Measurements from ENCODE around the gene HIVEP3. TPM values are rescaled to one million over a fixed set of nuclear protein-coding genes. Genes with fewer than 3 reads are reported as not detected.
A peak's percentile ranks its signal among the peaks of the same experiment; 100 is the strongest.

The HIVEP3 gene
- total RNA-seq, 2 donors from 2014 or later: 0.13 to 0.99 TPM

DNA sequence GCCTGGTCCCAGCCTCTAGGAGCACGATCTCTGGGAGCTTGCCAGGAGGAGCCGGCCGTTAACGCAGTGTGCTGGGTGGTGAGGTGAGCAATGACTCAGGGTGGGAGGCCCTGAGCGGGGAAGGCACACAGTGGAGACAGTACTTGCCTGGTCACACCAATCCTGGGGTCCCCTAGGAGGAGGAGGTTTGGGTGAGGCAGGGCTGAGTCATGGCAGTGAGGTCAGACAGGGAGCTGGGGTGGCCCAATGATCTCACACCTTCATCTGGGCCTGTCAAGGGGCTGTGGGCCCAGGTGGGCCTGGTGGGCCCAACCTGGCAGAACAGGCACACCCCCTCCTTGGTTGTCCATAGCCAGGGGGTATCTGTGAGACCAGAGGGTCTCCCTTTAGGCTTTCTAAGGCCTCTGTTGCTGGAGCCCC, 425.6 kb downstream of the HIVEP3 start:
- 93 to 100% methylated on average over 1 to 5 of the region's 5 CpGs for WGBS, 2 experiments (ENCODE audit: insufficient coverage in 1 of 2, insufficient read length in 1 of 2)
- H3K4me1 ChIP-seq (ENCODE audit: control insufficient read depth, insufficient read depth, low read length): peaks cover 8% of the 10 kb centered on the region
- DNase-seq: no peak
- no peaks in the 10 kb centered on the region for H3K9me3 ChIP-seq (ENCODE audit: control insufficient read depth, low read length)
- TF ChIP-seq, protein P1, sequence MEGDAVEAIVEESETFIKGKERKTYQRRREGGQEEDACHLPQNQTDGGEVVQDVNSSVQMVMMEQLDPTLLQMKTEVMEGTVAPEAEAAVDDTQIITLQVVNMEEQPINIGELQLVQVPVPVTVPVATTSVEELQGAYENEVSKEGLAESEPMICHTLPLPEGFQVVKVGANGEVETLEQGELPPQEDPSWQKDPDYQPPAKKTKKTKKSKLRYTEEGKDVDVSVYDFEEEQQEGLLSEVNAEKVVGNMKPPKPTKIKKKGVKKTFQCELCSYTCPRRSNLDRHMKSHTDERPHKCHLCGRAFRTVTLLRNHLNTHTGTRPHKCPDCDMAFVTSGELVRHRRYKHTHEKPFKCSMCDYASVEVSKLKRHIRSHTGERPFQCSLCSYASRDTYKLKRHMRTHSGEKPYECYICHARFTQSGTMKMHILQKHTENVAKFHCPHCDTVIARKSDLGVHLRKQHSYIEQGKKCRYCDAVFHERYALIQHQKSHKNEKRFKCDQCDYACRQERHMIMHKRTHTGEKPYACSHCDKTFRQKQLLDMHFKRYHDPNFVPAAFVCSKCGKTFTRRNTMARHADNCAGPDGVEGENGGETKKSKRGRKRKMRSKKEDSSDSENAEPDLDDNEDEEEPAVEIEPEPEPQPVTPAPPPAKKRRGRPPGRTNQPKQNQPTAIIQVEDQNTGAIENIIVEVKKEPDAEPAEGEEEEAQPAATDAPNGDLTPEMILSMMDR (conservative IDR thresholded peaks at IDR 0.05): no peak
- H3K4me3 Mint-ChIP-seq: no peak overlapping the region
- H3K4me1 Mint-ChIP-seq: peaks cover 9% of the 10 kb centered on the region
- no peaks in the 10 kb centered on the region for H3K36me3 Mint-ChIP-seq (ENCODE audit: low read depth)
- no peaks in the 10 kb centered on the region for H3K9me3 Mint-ChIP-seq
- no peak overlapping the region for H3K27ac ChIP-seq (ENCODE audit: low read depth, low read length)
- H3K9ac ChIP-seq (ENCODE audit: extremely low read depth, low read length, poor library complexity, severe bottlenecking): no peak overlapping the region
- H3K27me3 ChIP-seq (ENCODE audit: control insufficient read depth, insufficient read depth, low read length, poor library complexity, severe bottlenecking): no peaks in the 10 kb centered on the region
- H3K36me3 ChIP-seq (ENCODE audit: control insufficient read depth, insufficient read depth, low read length): no peaks in the 10 kb centered on the region
- H3K27me3 Mint-ChIP-seq (ENCODE audit: insufficient read depth): peaks cover 14% of the 10 kb centered on the region
- H3K27ac Mint-ChIP-seq: no peak overlapping the region
- no peak overlapping the region for H3K4me3 ChIP-seq (ENCODE audit: low read length)

DNA sequence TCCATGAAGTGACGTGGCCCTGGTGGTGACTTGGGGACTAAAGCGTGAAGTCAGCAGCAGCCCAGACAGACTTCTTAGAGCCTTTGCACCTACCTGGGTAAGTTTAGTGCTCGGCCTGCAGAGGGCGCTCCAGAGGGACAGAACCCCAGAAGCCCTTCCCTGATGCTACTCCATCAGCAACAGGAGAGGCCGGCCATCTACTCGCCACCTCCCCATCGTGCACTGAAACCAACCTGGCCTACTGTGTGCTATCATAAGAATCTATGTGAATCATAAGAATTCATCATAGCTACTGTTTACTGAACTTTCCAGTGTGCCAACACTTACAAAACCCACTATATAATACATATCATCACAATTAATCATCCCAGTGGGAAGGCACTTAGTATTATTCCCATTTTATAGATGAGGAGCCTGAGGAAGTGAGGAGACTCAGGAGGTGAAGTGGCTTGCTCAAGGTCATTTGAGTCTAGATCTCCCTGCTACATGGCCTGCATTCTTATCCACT, 426.3 kb downstream of the HIVEP3 start:
- H3K27me3 ChIP-seq (ENCODE audit: control insufficient read depth, insufficient read depth, low read length, poor library complexity, severe bottlenecking): no peaks in the 10 kb centered on the region
- H3K9me3 ChIP-seq (ENCODE audit: control insufficient read depth, low read length): no peaks in the 10 kb centered on the region
- Mint-ChIP-seq H3K9me3 (no peaks in the 10 kb centered on the region), H3K36me3 (ENCODE audit: low read depth) (no peaks in the 10 kb centered on the region), H3K27me3 (ENCODE audit: insufficient read depth) (peaks cover 14% of the 10 kb centered on the region), H3K4me1 (peaks cover 13% of the 10 kb centered on the region), H3K4me3 (no peak overlapping the region), H3K27ac (no peak overlapping the region)
- 76 to 77% methylated on average over 5 to 7 of the region's 7 CpGs for WGBS, 2 experiments (ENCODE audit: insufficient coverage in 1 of 2, insufficient read length in 1 of 2)
- TF ChIP-seq, protein P1 (conservative IDR thresholded peaks at IDR 0.05): peak; percentile 88
- H3K9ac ChIP-seq (ENCODE audit: extremely low read depth, low read length, poor library complexity, severe bottlenecking): no peak overlapping the region
- H3K27ac ChIP-seq (ENCODE audit: low read depth, low read length): no peak overlapping the region
- H3K36me3 ChIP-seq (ENCODE audit: control insufficient read depth, insufficient read depth, low read length): no peaks in the 10 kb centered on the region
- peak; percentile 89 for DNase-seq
- no peak overlapping the region for H3K4me3 ChIP-seq (ENCODE audit: low read length)
- H3K4me1 ChIP-seq (ENCODE audit: control insufficient read depth, insufficient read depth, low read length): peaks cover 8% of the 10 kb centered on the region

DNA sequence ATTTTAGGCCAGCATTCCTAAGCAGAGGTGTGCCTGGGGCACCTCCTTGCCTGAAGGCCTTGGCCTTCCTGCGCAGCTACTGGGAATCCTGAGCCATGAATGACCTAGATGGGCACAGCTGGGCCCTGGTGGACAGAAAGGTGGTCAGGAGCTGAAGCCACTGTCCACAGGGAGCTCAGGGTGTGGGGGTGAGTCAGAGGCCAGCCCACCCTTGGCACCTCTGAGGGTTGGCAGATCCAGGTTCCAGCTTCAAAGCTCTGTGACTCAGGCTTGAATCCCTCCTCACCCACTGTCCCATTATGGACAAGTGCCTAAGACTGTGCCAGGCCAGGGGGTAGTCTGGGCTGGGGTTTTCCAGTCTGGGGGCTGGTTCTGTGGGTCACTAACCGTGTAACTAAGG, 427.8 kb downstream of the HIVEP3 start:
- TF ChIP-seq, protein P1 (conservative IDR thresholded peaks at IDR 0.05): no peak
- Mint-ChIP-seq H3K27ac (no peak overlapping the region), H3K4me3 (no peak overlapping the region), H3K9me3 (no peaks in the 10 kb centered on the region), H3K4me1 (peaks cover 24% of the 10 kb centered on the region), H3K27me3 (ENCODE audit: insufficient read depth) (peaks cover 12% of the 10 kb centered on the region), H3K36me3 (ENCODE audit: low read depth) (no peaks in the 10 kb centered on the region)
- 83 to 85% methylated on average over 1 to 2 of the region's 2 CpGs for WGBS, 2 experiments (ENCODE audit: insufficient coverage in 1 of 2, insufficient read length in 1 of 2)
- no peaks in the 10 kb centered on the region for H3K27me3 ChIP-seq (ENCODE audit: control insufficient read depth, insufficient read depth, low read length, poor library complexity, severe bottlenecking)
- no peaks in the 10 kb centered on the region for H3K36me3 ChIP-seq (ENCODE audit: control insufficient read depth, insufficient read depth, low read length)
- H3K9ac ChIP-seq (ENCODE audit: extremely low read depth, low read length, poor library complexity, severe bottlenecking): no peak overlapping the region
- DNase-seq: no peak
- no peak overlapping the region for H3K27ac ChIP-seq (ENCODE audit: low read depth, low read length)
- no peak overlapping the region for H3K4me3 ChIP-seq (ENCODE audit: low read length)
- no peaks in the 10 kb centered on the region for H3K9me3 ChIP-seq (ENCODE audit: control insufficient read depth, low read length)
- peaks cover 14% of the 10 kb centered on the region for H3K4me1 ChIP-seq (ENCODE audit: control insufficient read depth, insufficient read depth, low read length)
